SH-SY5Y (cell line): ENCODE measurements around the gene MRPS14.

Experiments used
- GATA2 ChIP-seq: IDR thresholded peaks from 2 replicates; pipeline ENCODE4 v1.6.1; 2011; ENCODE audit warnings: mild to moderate bottlenecking, low read depth, low read length
- GATA3 ChIP-seq: IDR thresholded peaks from 2 replicates; pipeline ENCODE4 v1.6.1; 2011; ENCODE audit warnings: low read depth, mild to moderate bottlenecking, low read length, moderate library complexity

DNA sequence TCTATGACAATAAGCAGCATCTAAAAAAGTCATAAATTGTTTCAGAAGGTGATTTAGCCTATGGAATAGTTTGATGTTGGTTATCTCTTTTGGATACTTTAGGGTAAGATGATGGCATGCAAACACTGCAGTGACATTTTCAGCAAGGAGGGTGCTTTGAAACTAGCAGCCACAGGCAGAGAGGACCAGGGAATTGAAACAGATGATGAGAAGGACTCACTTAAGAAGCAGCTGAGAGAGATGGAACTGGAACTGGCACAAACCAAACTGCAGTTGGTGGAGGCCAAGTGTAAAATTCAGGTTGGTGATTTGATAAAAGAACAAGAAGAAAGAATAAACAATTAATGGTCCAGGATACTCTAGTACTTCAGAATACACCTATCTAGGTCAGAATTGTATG is 34.7 kb downstream of the MRPS14 start:
- TF ChIP-seq GATA2 = no peak
- TF ChIP-seq GATA3 = no peak
